HepG2 (cell line): Measurements from ENCODE around the gene ABHD2. TPM values are rescaled to one million over a fixed set of nuclear protein-coding genes. Genes with fewer than 3 reads are reported as not detected.

Experiments
- ATAC-seq: fragments of 200-7000 bp; cut with Tn5 transposase; 3 replicates; pipeline ENCODE4 v1.9.1; 2020; ENCODE audit warnings: mild to moderate bottlenecking, moderate library complexity
- BruUV-seq: library from RNA; stranded (reverse); fragments of 400-500 nt; replicated peaks from 2 replicates; lab custom pipeline; 2021; lab: Mats Ljungman, UMichigan
- CTCF ChIA-PET: fragments of 300-600 bp; formaldehyde crosslinking; extraction: SDS; loops from one replicate; lab custom pipeline; 2021; ENCODE audit warnings: low total read pairs, inconsistent platforms, low intra/inter-chr PET ratio; lab: Yijun Ruan, JAX
- POLR2A ChIA-PET: fragments of 350-600 bp; sonication (Branson Sonifier 250); formaldehyde crosslinking; loops from one replicate; lab custom pipeline; 2020; ENCODE audit warnings: antibody characterized with exemption, inconsistent platforms; lab: Yijun Ruan, JAX
- DNase-seq: peaks from one replicate; pipeline ENCODE4 v3.0.0-alpha.2; 2015; ENCODE audit warnings: low spot score
- FAIRE-seq: peaks from 3 replicates; lab custom pipeline; 2011; peaks lifted over from hg19 to GRCh38; lab: Jason Lieb, UNC
- H2AFZ ChIP-seq: one replicate; pipeline ENCODE4 v1.6.1; 2011; ENCODE audit warnings: low read length, inconsistent platforms
- H3K27ac ChIP-seq: fragments of 300-600 bp; 3 replicates; pipeline ENCODE4 v1.8.0; 2011; ENCODE audit warnings: mixed run types, mild to moderate bottlenecking, mixed read lengths, low read length, inconsistent platforms; ENCODE audit not compliant: insufficient read depth; ENCODE audit errors: extremely low read length
- H3K27me3 ChIP-seq, 2 experiments: fragments of 200-600 bp in 1 of 2; 2 replicates in 1 of 2; 3 replicates in 1 of 2; pipeline versions ENCODE4 v1.6.0 to v1.8.0; 2011; ENCODE audit warnings: low read length in 2 of 2, mild to moderate bottlenecking in 2 of 2, moderate library complexity in 2 of 2, inconsistent platforms in 1 of 2; ENCODE audit not compliant: insufficient read depth in 2 of 2, control insufficient read depth in 1 of 2
- H3K36me3 ChIP-seq, 2 experiments: fragments of 200-600 bp in 1 of 2; replicated peaks in 1 of 2; 2 replicates in 1 of 2; 3 replicates in 1 of 2; pipeline versions ENCODE4 v1.5.1 to v1.8.0; 2011; ENCODE audit warnings: low read length in 2 of 2, inconsistent platforms in 1 of 2; ENCODE audit not compliant: insufficient read depth in 2 of 2, control insufficient read depth in 1 of 2
- H3K4me1 ChIP-seq: 2 replicates; pipeline ENCODE4 v1.5.1; 2012; ENCODE audit warnings: low read length, inconsistent platforms; ENCODE audit not compliant: insufficient read depth
- H3K4me2 ChIP-seq: 2 replicates; pipeline ENCODE4 v1.6.0; 2011; ENCODE audit warnings: low read depth, low read length, inconsistent platforms
- H3K4me3 ChIP-seq, 3 experiments: fragments of 200-600 bp in 1 of 3; sonication (generic), shearing (Covaris generic) in 1 of 3; replicated peaks in 1 of 3; 2 replicates each; pipeline ENCODE4 v1.5.1; 2011 to 2016; ENCODE audit warnings: low read length in 3 of 3, inconsistent platforms in 2 of 3, low read depth in 2 of 3, mild to moderate bottlenecking in 2 of 3, control low read depth in 1 of 3, mixed read lengths in 1 of 3; ENCODE audit not compliant: insufficient read depth in 1 of 3
- H3K79me2 ChIP-seq: one replicate; pipeline ENCODE4 v1.6.1; 2011; ENCODE audit warnings: low read length, inconsistent platforms; ENCODE audit not compliant: insufficient read depth
- H3K9ac ChIP-seq: 2 replicates; pipeline ENCODE4 v1.6.0; 2011; ENCODE audit warnings: mild to moderate bottlenecking, low read depth, low read length, inconsistent platforms; ENCODE audit not compliant: insufficient read depth
- H3K9me3 ChIP-seq: 2 replicates; pipeline ENCODE4 v1.5.1; 2012; ENCODE audit warnings: mild to moderate bottlenecking, low read length
- H4K20me1 ChIP-seq: 2 replicates; pipeline ENCODE4 v1.6.0; 2011; ENCODE audit warnings: inconsistent platforms, mild to moderate bottlenecking, low read length, moderate library complexity; ENCODE audit not compliant: insufficient read depth
- AKAP8 ChIP-seq: sonication (generic); formaldehyde crosslinking; IDR thresholded peaks from 2 replicates; pipeline ENCODE4 v1.5.1; 2020; ENCODE audit warnings: mild to moderate bottlenecking, missing genetic modification reagents
- DMAP1 ChIP-seq: IDR thresholded peaks from 2 replicates; pipeline ENCODE4 v1.6.1; 2016
- ETV6 ChIP-seq: sonication (generic); formaldehyde crosslinking; conservative IDR thresholded peaks from 2 replicates; pipeline ENCODE4 v1.4.0; 2020; ENCODE audit warnings: missing genetic modification reagents
- FOXJ3 ChIP-seq: sonication (generic); formaldehyde crosslinking; IDR thresholded peaks from 2 replicates; pipeline ENCODE4 v1.4.0; 2020; ENCODE audit warnings: missing genetic modification reagents, mild to moderate bottlenecking, borderline replicate concordance
- GZF1 ChIP-seq: sonication (generic); formaldehyde crosslinking; IDR thresholded peaks from 2 replicates; pipeline ENCODE4 v1.5.1; 2020; ENCODE audit warnings: mild to moderate bottlenecking, missing genetic modification reagents
- HMGA1 ChIP-seq: sonication (generic); formaldehyde crosslinking; conservative IDR thresholded peaks from 2 replicates; pipeline ENCODE4 v1.4.0; 2020; ENCODE audit warnings: missing genetic modification reagents
- HNRNPLL ChIP-seq: fragments of 200-400 bp; formaldehyde crosslinking; IDR thresholded peaks from 2 replicates; pipeline ENCODE4 v1.6.1; 2017; ENCODE audit warnings: mild to moderate bottlenecking, low read depth, low read length; ENCODE audit not compliant: poor library complexity, severe bottlenecking
- NFE2L2 ChIP-seq: fragments of 150-350 bp; IDR thresholded peaks from 2 replicates; pipeline ENCODE4 v1.6.1; 2014; ENCODE audit warnings: low read length
- PRMT3 ChIP-seq: sonication (generic); formaldehyde crosslinking; IDR thresholded peaks from 2 replicates; pipeline ENCODE4 v1.8.1; 2022; ENCODE audit warnings: low read depth, mild to moderate bottlenecking, moderate library complexity, missing genetic modification reagents, borderline replicate concordance
- SSRP1 ChIP-seq: IDR thresholded peaks from 2 replicates; pipeline ENCODE4 v1.6.1; 2016; ENCODE audit warnings: control low read depth
- TIGD3 ChIP-seq: sonication (generic); formaldehyde crosslinking; IDR thresholded peaks from 2 replicates; pipeline ENCODE4 v1.5.1; 2020; ENCODE audit warnings: mild to moderate bottlenecking, missing genetic modification reagents, borderline replicate concordance
- ZBTB33 ChIP-seq: sonication (generic); formaldehyde crosslinking; IDR thresholded peaks from 2 replicates; pipeline ENCODE4 v1.4.0; 2020; ENCODE audit warnings: missing genetic modification reagents
- ZFAT ChIP-seq: sonication (generic); formaldehyde crosslinking; conservative IDR thresholded peaks from 2 replicates; pipeline ENCODE4 v1.8.1; 2023; ENCODE audit warnings: missing genetic modification reagents, inconsistent platforms
- ZMAT3 ChIP-seq: sonication (generic); formaldehyde crosslinking; conservative IDR thresholded peaks from 2 replicates; pipeline ENCODE4 v1.7.0; 2021; ENCODE audit warnings: missing genetic modification reagents
- ZNF10 ChIP-seq: sonication (generic); formaldehyde crosslinking; IDR thresholded peaks from 2 replicates; pipeline ENCODE4 v1.4.0; 2020; ENCODE audit warnings: mild to moderate bottlenecking, low read depth, missing genetic modification reagents, borderline replicate concordance
- ZNF224 ChIP-seq: sonication (generic); formaldehyde crosslinking; IDR thresholded peaks from 2 replicates; pipeline ENCODE4 v1.5.0; 2020; ENCODE audit warnings: mild to moderate bottlenecking, missing genetic modification reagents
- ZNF343 ChIP-seq: sonication (generic); formaldehyde crosslinking; IDR thresholded peaks from 2 replicates; pipeline ENCODE4 v1.4.0; 2020; ENCODE audit warnings: mild to moderate bottlenecking, missing genetic modification reagents
- ZNF543 ChIP-seq: sonication (generic); formaldehyde crosslinking; IDR thresholded peaks from 2 replicates; pipeline ENCODE4 v1.4.0; 2020; ENCODE audit warnings: mild to moderate bottlenecking, missing genetic modification reagents
- ZNF562 ChIP-seq: sonication (generic); formaldehyde crosslinking; IDR thresholded peaks from 2 replicates; pipeline ENCODE4 v1.8.0; 2022; ENCODE audit warnings: missing genetic modification reagents, borderline replicate concordance
- in situ Hi-C: cut with HindIII; loops from 2 replicates; pipeline ENCODE4 v1.10.0; 2017; ENCODE audit warnings: low pct_unique_long_range_greater_than_20kb; ENCODE audit not compliant: extremely low pct_ligation_motif_present
- intact Hi-C: fragments of 100-400 bp; cut with micrococcal nuclease; formaldehyde crosslinking; loops from one replicate; pipeline ENCODE4 v1.10.0; 2022; ENCODE audit not compliant: unreplicated experiment
- polyA plus RNA-seq, 8 experiments: library from polyadenylated mRNA; depleted of rRNA in 3 of 8; stranded (reverse) in 7 of 8; unstranded in 1 of 8; fragments of >200 nt; fragmentation: Illumina TruSeq in 4 of 8; extraction: Trizol in 4 of 8; gene quantifications; 2 replicates each; pipeline versions ENCODE4 v1.2.1 to v1.2.3, GENCODE V29; 2011 to 2016; ENCODE audit warnings: low read depth in 4 of 8, missing spikeins in 1 of 8, mixed read lengths in 1 of 8; ENCODE audit not compliant: insufficient read depth in 1 of 8
- total RNA-seq, 5 experiments: library from RNA; depleted of rRNA; stranded (reverse); fragments of >200 nt; fragmentation: Illumina TruSeq; extraction: Trizol; gene quantifications; 2 replicates each; pipeline ENCODE4 v1.2.3, GENCODE V29; 2016; ENCODE audit warnings: low read depth in 1 of 5

ABHD2 gene
- total and polyA plus RNA-seq, 2 of the 13 experiments (the other 11 are each of a cell fraction or from before 2014, with no cell fraction given), result 14.8 to 22.4 TPM

- Histone ChIP-seq H3K27ac (no peak overlapping the region), H3K4me1 (peaks cover 62% of the 10 kb centered on the region), H3K9ac (no peak overlapping the region), H4K20me1 (no peaks in the 10 kb centered on the region), H3K79me2 (no peaks in the 10 kb centered on the region), H2AFZ (no peak overlapping the region), H3K9me3 (no peaks in the 10 kb centered on the region), H3K36me3 (peaks cover 0 to 3% of the 10 kb centered on the region in 2 experiments; a peak in 3 of 5 replicates), H3K27me3 (no peaks in the 10 kb centered on the region), H3K4me2 (no peak overlapping the region), H3K4me3 (no peak overlapping the region)
- CTCF ChIA-PET, result no interaction called here
- TF ChIP-seq GZF1, result no peak
- no peak for TF ChIP-seq NFE2L2
- TF ChIP-seq DMAP1, result no peak
- TF ChIP-seq AKAP8 (CRISPR knock-in tag), result no peak
- no peak for TF ChIP-seq TIGD3 (CRISPR knock-in tag)
- TF ChIP-seq FOXJ3 (CRISPR knock-in tag), result no peak
- no peak for TF ChIP-seq SSRP1 (CRISPR knock-in tag)
- no peak for TF ChIP-seq ZNF543 (CRISPR knock-in tag)
- no peak for TF ChIP-seq ZFAT (CRISPR knock-in tag)
- TF ChIP-seq ZNF562 (CRISPR knock-in tag), result no peak
- TF ChIP-seq ZNF10 (CRISPR knock-in tag), result no peak
- TF ChIP-seq HMGA1, result no peak
- TF ChIP-seq ETV6 (CRISPR knock-in tag), result no peak
- no peak for TF ChIP-seq ZBTB33
- no peak for TF ChIP-seq ZMAT3
- TF ChIP-seq ZNF343, result no peak
- no peak for TF ChIP-seq ZNF224 (CRISPR knock-in tag)
- no peak for TF ChIP-seq PRMT3
- TF ChIP-seq HNRNPLL, result no peak
- intact Hi-C loops (no loop called here), in situ Hi-C loops (no loop called here)
- FAIRE-seq (no peak), ATAC-seq (no peak), DNase-seq (no peak)
- BruUV-seq, result no TSS peak
- POLR2A ChIA-PET, result interaction anchor here (1.6 to 2.1 kb wide), 2 partner anchors 40 to 80 kb away, joined by 5 to 6 read pairs; partner anchors contain the start of gene ABHD2
Measured at GRCh38 chr15:89168316-89168833, 80.1 kb downstream of the ABHD2 start.
